BLaER1 treated with 17β-estradiol and CSF1 and Interleukin-3, amounts not matched to agents 10 nM and 100 nM (cell line): ENCODE results near the gene SSH2.

Source experiments
- H3K27ac ChIP-seq, 11 experiments: shearing (Covaris generic); formaldehyde crosslinking; 2 replicates each; pipeline ENCODE4 v1.8.1; 2022
- H3K27me3 ChIP-seq, 11 experiments: shearing (Covaris generic); formaldehyde crosslinking; 2 replicates each; pipeline ENCODE4 v1.8.1; 2022
- H3K36me3 ChIP-seq, 11 experiments: shearing (Covaris generic); formaldehyde crosslinking; 2 replicates each; pipeline ENCODE4 v1.8.1; 2022
- H3K4me1 ChIP-seq, 10 experiments: shearing (Covaris generic); formaldehyde crosslinking; 2 replicates each; pipeline ENCODE4 v1.8.1; 2022
- H3K4me2 ChIP-seq, 11 experiments: shearing (Covaris generic); formaldehyde crosslinking; 2 replicates each; pipeline ENCODE4 v1.8.1; 2022
- H3K4me3 ChIP-seq, 10 experiments: shearing (Covaris generic); formaldehyde crosslinking; 2 replicates each; pipeline ENCODE4 v1.8.1; 2022
- H3K9ac ChIP-seq, 11 experiments: shearing (Covaris generic); formaldehyde crosslinking; 2 replicates each; pipeline ENCODE4 v1.8.1; 2022
- H3K9me3 ChIP-seq, 11 experiments: shearing (Covaris generic); formaldehyde crosslinking; replicated peaks in 1 of 11; 2 replicates each; pipeline ENCODE4 v1.8.1; 2022
- H4K20me1 ChIP-seq, 11 experiments: shearing (Covaris generic); formaldehyde crosslinking; 2 replicates each; pipeline ENCODE4 v1.8.1; 2022
- Cebpa-rat ChIP-seq, 11 experiments: shearing (Covaris generic); IDR thresholded peaks; 2 replicates each; pipeline ENCODE4 v1.8.1; 2022

The SSH2 gene

GRCh38 chr17:29608986-29609385 lies 321.0 kb downstream of the SSH2 start:
- no peak for TF ChIP-seq Cebpa-rat (IDR thresholded peaks at IDR 0.05)
- peaks cover 0 to 5% (median 0%) of the 10 kb centered on the region in 11 experiments; a peak in 1 of 22 replicates for H3K9me3 ChIP-seq
- peaks cover 5 to 48% (median 31%) of the 10 kb centered on the region in 10 experiments for H3K4me1 ChIP-seq
- no peaks in the 10 kb centered on the region; a peak in 1 of 22 replicates for H3K27me3 ChIP-seq
- peaks cover 0 to 68% (median 18%) of the 10 kb centered on the region in 11 experiments; a peak in 13 of 22 replicates for H4K20me1 ChIP-seq
- peak overlapping the region in 1 of 11 experiments; percentile 28; a peak in 1 of 22 replicates for H3K4me2 ChIP-seq
- peaks cover 0 to 50% (median 32%) of the 10 kb centered on the region in 11 experiments; a peak in 17 of 22 replicates for H3K36me3 ChIP-seq
- 0 out of 22 replicates have a peak overlapping the region, but pooled peaks of 1 of the 11 experiments have one; percentile 8 for H3K27ac ChIP-seq
- no peak overlapping the region for H3K4me3 ChIP-seq
- peak overlapping the region in 1 of 11 experiments; percentile 5; a peak in 3 of 22 replicates for H3K9ac ChIP-seq

GRCh38 chr17:29607557-29608195 lies 322.4 kb downstream of the SSH2 start:
- Histone ChIP-seq H3K4me3 (no peak overlapping the region), H3K4me2 (peak overlapping the region in 8 of 11 experiments; percentile 19 to 54 (median 35); a peak in 15 of 22 replicates), H3K9ac (peak overlapping the region in 3 of 11 experiments; percentile 8 to 47 (median 34); a peak in 5 of 22 replicates), H3K36me3 (peaks cover 0 to 46% (median 28%) of the 10 kb centered on the region in 11 experiments; a peak in 17 of 22 replicates), H3K9me3 (peaks cover 0 to under 1% (median 0%) of the 10 kb centered on the region in 11 experiments; a peak in 1 of 22 replicates), H4K20me1 (peaks cover 0 to 76% (median 18%) of the 10 kb centered on the region in 11 experiments; a peak in 12 of 22 replicates), H3K27ac (peak overlapping the region in 5 of 11 experiments; percentile 13 to 55 (median 20); a peak in 10 of 22 replicates), H3K4me1 (peaks cover 0 to 36% (median 18%) of the 10 kb centered on the region in 10 experiments; a peak in 16 of 20 replicates), H3K27me3 (no peaks in the 10 kb centered on the region)
- TF ChIP-seq Cebpa-rat (IDR thresholded peaks at IDR 0.05): no peak

DNA sequence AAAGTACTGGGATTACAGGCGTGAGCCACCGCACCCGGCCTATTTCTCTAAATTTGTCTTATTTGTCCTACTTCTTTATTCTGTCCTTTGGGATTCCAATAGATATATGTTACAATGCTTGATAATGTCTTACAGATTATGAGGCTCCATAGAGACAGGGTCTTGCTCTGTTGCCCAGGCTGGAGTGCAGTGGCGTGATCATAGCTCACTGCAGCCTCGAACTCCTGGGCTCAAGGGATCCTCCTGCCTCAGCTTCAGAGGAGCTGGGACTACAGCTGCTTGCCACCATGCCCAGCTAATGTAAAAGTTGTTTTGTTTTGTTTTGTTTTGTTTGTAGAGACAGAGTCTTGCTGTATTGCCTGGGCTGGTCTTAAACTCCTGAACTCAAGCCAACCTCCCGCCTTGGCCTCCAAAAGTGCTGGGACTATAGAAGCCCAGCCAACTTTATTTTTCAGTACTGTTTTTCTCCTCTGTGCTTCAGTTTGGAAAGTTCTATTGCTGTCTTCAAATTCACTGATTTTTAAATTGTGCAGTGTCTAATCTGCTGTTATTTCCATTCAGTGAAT lies 326.8 kb downstream of the SSH2 start:
- Histone ChIP-seq H3K36me3 (peaks cover 0 to 11% (median 5%) of the 10 kb centered on the region in 11 experiments; a peak in 6 of 22 replicates), H3K9me3 (no peaks in the 10 kb centered on the region), H3K27me3 (no peaks in the 10 kb centered on the region), H3K4me3 (no peak overlapping the region), H4K20me1 (peaks cover 0 to 80% (median 33%) of the 10 kb centered on the region in 11 experiments; a peak in 16 of 22 replicates), H3K4me2 (no peak overlapping the region), H3K4me1 (peaks cover 9 to 42% (median 31%) of the 10 kb centered on the region in 10 experiments; a peak in 19 of 20 replicates), H3K9ac (no peak overlapping the region), H3K27ac (no peak overlapping the region)
- no peak for TF ChIP-seq Cebpa-rat (IDR thresholded peaks at IDR 0.05)

DNA sequence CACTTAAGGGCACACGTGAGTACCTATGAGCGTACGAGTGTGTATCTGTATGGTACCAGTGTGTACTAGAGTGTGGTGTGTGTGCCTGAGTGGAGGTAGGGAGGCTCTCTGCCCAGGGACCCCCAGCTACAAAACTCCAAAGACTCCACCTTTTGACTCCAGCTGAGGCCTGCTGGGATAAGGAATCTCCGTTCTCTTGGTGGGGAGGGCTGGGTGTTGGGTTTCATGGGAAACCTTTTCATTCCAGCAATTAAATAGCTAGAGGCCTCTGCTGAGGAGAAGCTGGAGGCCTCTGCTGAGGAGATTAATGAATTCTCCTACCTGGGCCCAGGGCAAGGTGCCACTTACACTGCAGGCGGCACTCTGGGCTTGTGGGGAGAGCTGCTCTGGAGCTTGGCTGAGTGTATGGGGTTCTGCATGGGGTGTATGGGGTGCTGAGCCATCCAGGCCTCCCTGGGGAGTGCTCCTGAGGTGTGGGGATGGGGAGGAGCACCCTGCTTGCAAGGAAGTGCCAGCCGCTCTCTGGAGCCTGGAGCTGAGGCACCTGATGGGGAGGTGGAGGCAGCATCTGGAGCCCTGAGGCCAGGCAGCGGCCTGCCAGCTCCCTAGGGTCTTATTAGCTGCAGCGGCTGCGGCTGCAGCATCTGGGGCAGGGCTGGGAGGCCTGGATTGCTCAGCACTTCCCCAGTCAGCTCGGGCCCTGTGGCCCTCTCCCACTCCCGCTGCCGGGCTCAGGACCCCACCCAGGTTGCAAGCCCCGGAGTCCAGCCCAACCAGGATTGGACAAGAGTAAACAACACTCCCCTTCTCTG lies 332.5 kb downstream of the SSH2 start:
- no peaks in the 10 kb centered on the region for H3K36me3 ChIP-seq
- no peak for TF ChIP-seq Cebpa-rat (IDR thresholded peaks at IDR 0.05)
- peak overlapping the region; percentile 39 to 100 (median 98) for H3K4me2 ChIP-seq
- peaks cover 48 to 74% (median 65%) of the 10 kb centered on the region in 10 experiments for H3K4me1 ChIP-seq
- peak overlapping the region in 10 of 11 experiments; percentile 10 to 52 (median 33); a peak in 10 of 22 replicates for H3K9ac ChIP-seq
- no peak overlapping the region for H3K4me3 ChIP-seq
- H3K9me3 ChIP-seq: no peaks in the 10 kb centered on the region
- H3K27me3 ChIP-seq: no peaks in the 10 kb centered on the region
- peaks cover 0 to 86% (median 63%) of the 10 kb centered on the region in 11 experiments; a peak in 19 of 22 replicates for H4K20me1 ChIP-seq
- peak overlapping the region in 2 of 11 experiments; percentile 22 to 31; a peak in 2 of 22 replicates for H3K27ac ChIP-seq

- TF ChIP-seq Cebpa-rat (IDR thresholded peaks at IDR 0.05): no peak
- Histone ChIP-seq H3K4me3 (no peak overlapping the region), H3K9me3 (no peaks in the 10 kb centered on the region), H3K9ac (peak overlapping the region in 4 of 11 experiments; percentile 8 to 32 (median 14); a peak in 3 of 22 replicates), H3K27ac (no peak overlapping the region), H3K27me3 (no peaks in the 10 kb centered on the region), H4K20me1 (peaks cover 0 to 83% (median 63%) of the 10 kb centered on the region in 11 experiments; a peak in 19 of 22 replicates), H3K4me2 (peak overlapping the region; percentile 24 to 100 (median 99); a peak in 21 of 22 replicates), H3K36me3 (no peaks in the 10 kb centered on the region), H3K4me1 (peaks cover 56 to 82% (median 73%) of the 10 kb centered on the region in 10 experiments)
Observed at GRCh38 chr17:29596811-29597210, 333.2 kb downstream of the SSH2 start.

- Histone ChIP-seq H3K27me3 (no peaks in the 10 kb centered on the region), H3K36me3 (no peaks in the 10 kb centered on the region), H3K4me2 (peak overlapping the region; percentile 24 to 100 (median 99); a peak in 21 of 22 replicates), H4K20me1 (peaks cover 0 to 80% (median 62%) of the 10 kb centered on the region in 11 experiments; a peak in 19 of 22 replicates), H3K9ac (peak overlapping the region in 6 of 11 experiments; percentile 8 to 88 (median 17); a peak in 7 of 22 replicates), H3K9me3 (no peaks in the 10 kb centered on the region), H3K27ac (no peak overlapping the region), H3K4me3 (no peak overlapping the region), H3K4me1 (peaks cover 62 to 83% (median 75%) of the 10 kb centered on the region in 10 experiments)
- TF ChIP-seq Cebpa-rat (IDR thresholded peaks at IDR 0.05): no peak
Observed at GRCh38 chr17:29595943-29596774, 333.9 kb downstream of the SSH2 start.

DNA sequence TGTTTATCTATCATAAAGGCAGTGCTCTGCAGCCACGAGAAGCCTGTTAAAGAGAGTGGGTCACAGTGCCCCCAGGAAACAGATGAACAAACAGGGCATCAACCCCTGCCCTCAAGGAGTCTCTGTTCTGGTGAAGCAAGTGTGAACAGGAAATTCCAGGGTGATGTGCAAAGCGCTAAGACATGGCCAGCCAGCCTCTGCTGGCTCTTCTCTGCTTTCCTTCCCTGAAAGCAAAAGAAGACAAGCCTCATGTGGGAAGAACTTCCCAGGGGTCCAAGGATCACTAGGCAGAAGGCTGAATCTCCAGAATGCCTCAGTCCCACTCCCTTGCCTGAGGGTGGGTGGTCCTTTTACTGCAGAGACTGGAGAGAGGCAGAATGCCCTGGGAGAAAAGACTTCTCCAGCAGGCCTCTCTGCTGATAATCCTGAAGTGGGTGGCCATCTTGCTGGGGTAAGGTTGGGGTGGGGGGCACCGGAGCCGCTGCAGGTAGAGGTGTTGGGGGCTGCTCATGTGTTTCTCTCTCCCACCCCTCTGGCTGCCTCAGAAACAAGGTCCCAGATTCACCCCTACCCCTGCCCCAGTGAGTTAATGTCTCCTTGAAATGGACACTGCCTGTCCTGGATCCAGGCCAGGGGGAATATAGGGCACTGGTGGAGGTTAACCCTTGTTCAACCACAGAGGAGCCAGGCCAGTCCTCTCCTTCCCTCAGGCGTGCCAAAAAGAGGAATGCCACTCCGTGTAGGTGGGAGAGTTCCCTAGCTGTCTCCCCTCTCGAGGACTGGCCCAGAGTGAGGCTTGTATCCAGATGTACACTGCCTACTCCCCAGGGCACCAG lies 334.7 kb downstream of the SSH2 start:
- no peaks in the 10 kb centered on the region for H3K27me3 ChIP-seq
- peak overlapping the region in 2 of 10 experiments; percentile 93 to 95; a peak in 2 of 20 replicates for H3K4me3 ChIP-seq
- no peak for TF ChIP-seq Cebpa-rat (IDR thresholded peaks at IDR 0.05)
- peaks cover 0 to 71% (median 54%) of the 10 kb centered on the region in 11 experiments; a peak in 19 of 22 replicates for H4K20me1 ChIP-seq
- peak overlapping the region; percentile 24 to 100 (median 99); a peak in 21 of 22 replicates for H3K4me2 ChIP-seq
- H3K27ac ChIP-seq: no peak overlapping the region
- no peaks in the 10 kb centered on the region for H3K36me3 ChIP-seq
- H3K9ac ChIP-seq: peak overlapping the region in 4 of 11 experiments; percentile 29 to 93 (median 90); a peak in 4 of 22 replicates
- H3K4me1 ChIP-seq: peaks cover 64 to 83% (median 75%) of the 10 kb centered on the region in 10 experiments
- no peaks in the 10 kb centered on the region for H3K9me3 ChIP-seq
